Caki2 (cell line): ENCODE results near the gene MGAT5. TPM values are rescaled to one million over a fixed set of nuclear protein-coding genes. Genes with fewer than 3 reads are reported as not detected.
"Not testable (repeated sequence)": the region's sequence is repeated elsewhere in the genome, so short reads cannot be mapped to it uniquely, and the experiment has no call there.

Experiments
- DNase-seq: peaks from one replicate; pipeline ENCODE4 v3.0.0-alpha.2; 2015; ENCODE audit warnings: low read depth
- in situ Hi-C: cut with HindIII; loops from 2 replicates; pipeline ENCODE4 v1.10.0; 2016; ENCODE audit warnings: low sequenced_read_pairs, low pct_unique_long_range_greater_than_20kb, mixed read lengths
- total RNA-seq: library from RNA; depleted of rRNA; stranded (reverse); fragments of >200 nt; shearing (Covaris generic); gene quantifications from 2 replicates; pipeline ENCODE4 v1.2.3, GENCODE V29; 2014; ENCODE audit warnings: low replicate concordance

MGAT5 gene
- total RNA-seq, 1 experiment from 2014 or later = 28.5 TPM

DNA sequence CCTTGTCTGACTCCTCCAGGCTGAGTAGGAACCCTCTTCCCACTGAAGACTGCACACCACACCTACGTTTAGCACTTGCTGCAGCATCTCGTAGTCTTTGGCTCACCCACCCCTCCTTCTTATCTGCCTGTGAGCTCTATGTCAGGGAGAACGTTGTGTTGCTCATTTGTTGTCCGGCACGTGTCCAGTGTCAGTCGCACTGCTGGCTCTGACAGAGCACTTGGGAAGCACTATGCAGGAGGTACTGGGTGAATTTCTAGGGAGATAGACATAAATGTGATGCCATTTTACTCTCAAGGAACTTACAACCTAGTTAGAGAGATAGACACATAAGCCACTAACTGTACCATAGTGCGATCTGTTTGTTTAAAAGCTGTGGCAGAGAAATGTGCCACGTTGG is 223.1 kb downstream of the MGAT5 start:
- in situ Hi-C loops = not testable (repeated sequence)

DNA sequence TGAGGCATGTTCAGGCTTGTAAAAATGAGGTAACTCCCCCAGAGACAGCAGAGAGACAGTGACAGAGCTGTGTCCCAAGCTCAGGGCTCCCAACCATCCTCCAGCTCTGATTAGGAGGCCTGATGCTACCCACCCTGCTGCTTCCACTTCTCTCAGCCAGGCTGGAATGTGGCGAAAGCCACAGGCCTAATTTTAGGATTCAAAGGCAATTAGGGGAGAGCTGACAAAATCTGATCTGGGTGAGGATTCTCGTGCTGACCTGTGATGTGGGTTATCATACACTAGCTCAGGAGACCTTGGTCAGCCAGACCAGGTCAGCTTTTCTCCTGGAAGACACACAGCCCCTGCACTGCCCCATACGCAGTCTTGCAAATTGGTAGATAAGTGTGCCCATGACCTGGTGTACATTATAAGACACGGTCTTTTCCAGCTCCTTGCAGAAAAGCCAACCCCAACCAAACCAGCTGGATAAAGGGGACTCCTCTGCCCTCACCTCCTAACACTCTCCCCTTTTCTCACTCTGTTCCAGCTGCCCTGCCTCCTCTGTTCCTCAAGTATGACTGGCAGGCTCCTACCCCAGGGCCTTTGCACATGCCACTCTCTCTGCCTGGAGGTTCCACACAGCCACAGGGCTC is 225.9 kb downstream of the MGAT5 start:
- in situ Hi-C loops = no loop called here

More for the DNA sequence above, 223.1 kb downstream of the MGAT5 start:
- DNase-seq = not testable (repeated sequence)

DNA sequence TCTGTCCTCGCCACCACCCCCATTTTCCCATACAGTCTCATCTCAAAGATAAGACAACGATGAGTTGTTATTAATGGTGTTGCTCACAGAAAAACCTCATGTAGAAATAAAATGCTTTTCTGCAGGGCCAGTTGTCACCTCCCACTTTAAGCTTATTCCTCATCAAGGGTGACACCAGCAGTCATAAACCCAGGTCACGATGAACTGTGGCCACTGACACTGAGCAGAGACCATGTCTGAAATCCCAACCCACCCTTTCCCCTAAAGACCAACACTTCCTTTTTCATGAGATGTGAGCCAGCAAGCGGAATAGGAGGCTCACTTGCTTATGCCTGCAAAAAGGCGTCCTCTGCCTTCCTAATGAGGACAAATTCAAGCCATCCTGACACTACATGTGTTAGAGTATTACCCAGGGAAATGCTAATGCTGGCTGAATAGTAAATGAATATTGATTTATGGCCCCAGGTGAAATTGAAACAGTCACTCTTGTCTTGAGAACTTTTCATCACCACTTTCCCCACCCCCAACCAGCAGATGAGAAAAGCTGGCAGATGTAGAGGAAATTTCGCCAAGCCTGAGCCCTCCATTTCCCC is 228.4 kb downstream of the MGAT5 start:
- DNase-seq = no peak
- in situ Hi-C loops = no loop called here

More for the DNA sequence above, 225.9 kb downstream of the MGAT5 start:
- no peak for DNase-seq

DNA sequence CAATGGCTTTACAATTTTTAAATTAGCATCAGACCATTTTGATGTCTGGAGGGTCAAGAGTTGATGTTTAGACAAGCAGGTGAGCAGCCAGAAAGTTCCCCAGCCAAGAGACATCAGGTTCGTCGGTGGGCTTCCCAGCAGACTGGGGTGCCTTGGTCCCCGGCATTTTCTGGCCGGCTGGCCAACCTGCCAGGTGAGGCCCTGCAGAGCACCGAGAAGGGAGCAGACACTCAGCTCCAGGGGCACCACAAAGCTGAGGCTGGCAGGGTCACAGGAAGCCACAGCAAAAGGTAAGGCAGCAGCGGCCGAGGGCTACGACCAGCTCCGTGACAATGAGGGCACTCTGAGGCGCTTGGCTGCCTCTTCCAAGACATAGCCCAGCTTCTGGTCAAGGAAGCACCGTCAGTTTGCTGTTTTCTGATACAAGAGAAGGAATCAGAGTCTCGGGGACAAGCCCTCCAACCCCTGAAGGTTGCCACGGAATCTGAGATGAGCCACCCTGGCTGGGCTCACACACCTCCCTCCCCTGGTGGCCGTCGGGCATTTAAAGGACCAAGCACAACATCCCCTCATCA is 229.0 kb downstream of the MGAT5 start:
- no peak for DNase-seq
- in situ Hi-C loops = no loop called here

DNA sequence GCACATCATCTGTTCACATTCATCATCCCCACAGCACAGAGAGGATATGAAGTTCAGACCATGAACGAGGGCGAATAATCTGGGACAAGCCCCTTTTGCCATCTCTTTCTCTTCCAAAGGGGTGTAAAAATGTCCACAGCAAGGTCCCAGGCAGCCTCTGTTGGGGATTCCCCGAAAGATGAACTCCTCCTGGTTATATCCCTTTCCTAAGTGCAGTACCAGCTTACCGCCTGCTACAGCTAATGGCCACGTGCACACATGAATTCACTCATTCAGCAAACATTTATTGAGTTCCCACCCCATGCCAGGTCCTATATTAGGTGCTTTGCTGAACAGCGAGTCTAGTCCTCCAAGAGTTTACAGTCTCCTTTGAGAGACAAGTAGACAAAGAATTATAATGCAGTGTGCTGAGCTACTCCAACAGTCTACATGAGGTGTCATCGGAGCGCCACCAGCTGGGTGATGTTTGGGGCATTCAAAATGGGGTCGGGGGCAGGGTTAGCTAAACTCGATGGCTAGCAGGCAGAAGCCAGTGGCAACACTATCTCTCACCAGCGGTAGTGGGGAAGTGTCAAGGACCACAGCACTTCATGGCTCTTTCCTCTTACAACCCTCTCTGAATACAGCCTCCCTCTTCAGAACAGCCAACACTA is 236.0 kb downstream of the MGAT5 start:
- in situ Hi-C loops = no loop called here
- DNase-seq = no peak

DNA sequence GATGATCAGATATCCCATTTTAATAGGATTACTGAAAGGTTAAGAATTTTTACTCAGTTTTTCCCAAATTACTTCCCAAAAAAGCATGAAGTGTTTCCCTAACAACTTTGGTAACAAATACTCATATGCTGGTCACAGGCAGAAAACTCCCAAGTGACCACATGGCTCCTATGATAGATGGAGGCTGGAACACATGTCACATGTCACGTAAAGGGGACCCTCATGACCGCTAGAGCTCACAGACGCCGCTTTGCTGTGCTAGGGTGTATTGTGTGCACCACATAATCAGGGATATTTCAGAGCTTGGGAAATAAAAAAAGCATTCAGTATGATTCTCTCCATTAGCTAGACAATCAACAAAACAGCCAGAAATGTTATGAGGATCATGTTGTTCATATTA is 236.7 kb downstream of the MGAT5 start:
- in situ Hi-C loops = no loop called here
- DNase-seq = no peak

DNA sequence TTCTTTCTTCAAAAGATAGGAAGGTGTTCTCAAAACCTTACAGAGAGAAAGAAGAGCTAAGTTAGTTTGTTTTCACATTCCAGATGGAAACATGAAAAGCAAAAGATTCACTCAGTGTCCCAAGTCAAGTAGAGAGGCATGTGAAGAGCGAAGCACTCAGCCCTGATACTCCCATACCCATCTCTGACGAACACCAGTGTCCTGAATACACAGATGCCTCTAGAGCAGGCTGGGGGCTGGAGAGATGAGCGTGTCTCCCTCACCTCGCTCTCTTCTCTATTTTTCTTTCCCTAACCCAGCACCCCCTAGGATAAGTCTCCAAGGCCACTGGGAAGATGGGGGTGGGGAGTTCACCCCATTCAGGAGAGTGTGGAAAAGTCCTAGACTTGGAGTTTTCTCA is 237.2 kb downstream of the MGAT5 start:
- no peak for DNase-seq
- in situ Hi-C loops = no loop called here

DNA sequence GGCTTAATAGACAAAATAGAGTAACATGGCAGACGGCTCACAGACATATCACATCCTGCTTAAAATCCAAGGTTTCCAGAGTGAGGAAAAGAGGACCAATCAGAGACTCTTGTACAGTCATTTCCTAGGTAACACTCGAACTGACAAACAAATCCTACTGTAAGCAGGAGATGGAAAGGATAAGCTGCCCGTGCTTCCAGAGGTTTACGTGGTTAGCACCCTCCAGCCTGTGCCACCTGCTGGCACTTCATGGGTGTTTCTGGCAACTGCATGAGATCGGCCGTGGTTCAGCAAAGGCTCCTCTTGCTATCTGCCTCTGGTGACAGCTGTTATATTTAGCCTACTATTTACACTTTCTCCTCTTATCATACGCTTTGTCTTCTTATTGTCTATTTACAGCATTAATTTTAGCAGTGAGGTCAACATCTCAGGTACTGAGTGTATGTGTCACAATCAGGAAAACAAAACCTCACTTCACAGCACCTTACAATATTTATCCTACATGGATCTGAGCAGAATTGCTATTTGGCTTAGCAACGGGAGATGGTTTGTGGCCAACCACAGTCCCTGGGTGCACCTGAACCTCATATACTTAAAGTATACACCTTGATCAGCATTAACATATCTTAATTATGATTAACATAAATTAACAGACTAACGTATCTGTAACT is 238.0 kb downstream of the MGAT5 start:
- in situ Hi-C loops = no loop called here
- no peak for DNase-seq

DNA sequence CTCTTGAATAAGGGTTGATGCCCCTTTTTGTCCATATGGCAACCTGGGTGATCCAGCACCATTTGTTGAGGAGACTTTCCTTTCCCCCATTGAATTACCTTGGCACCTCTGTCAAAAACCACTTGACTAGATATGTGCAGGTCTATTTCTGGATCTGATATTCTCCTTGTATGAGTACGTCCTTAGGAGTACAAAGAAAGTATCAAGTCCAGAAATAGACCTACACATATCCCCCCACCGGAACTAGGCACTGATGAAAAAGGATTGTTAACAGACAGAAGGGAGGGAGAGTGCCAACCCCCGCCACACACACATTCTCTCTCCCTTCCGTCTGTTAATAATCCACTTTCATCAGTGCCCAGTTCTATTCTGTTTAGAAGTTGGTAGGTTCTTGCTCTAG is 239.9 kb downstream of the MGAT5 start:
- DNase-seq = no peak
- in situ Hi-C loops = no loop called here

DNA sequence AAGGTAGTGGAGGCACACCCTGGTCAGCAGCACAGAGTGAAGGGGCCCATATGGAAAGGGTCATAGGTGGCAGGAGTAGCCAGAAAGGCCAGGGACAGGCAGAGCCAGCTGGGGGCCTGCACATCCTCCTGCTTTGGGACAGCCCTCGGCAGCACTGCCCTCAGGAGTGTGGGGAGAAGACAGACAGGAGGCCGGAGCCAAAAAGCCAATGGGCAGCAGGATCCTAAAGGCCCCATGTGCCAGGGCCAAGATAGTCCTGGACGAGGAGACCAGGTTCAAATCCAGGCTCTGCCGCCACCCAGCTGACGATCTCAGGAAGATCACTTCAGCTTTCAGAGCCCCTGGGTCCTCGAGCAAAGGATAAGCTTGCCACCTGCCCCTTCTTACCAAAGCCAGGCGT is 244.8 kb downstream of the MGAT5 start:
- no peak for DNase-seq
- in situ Hi-C loops = no loop called here

DNA sequence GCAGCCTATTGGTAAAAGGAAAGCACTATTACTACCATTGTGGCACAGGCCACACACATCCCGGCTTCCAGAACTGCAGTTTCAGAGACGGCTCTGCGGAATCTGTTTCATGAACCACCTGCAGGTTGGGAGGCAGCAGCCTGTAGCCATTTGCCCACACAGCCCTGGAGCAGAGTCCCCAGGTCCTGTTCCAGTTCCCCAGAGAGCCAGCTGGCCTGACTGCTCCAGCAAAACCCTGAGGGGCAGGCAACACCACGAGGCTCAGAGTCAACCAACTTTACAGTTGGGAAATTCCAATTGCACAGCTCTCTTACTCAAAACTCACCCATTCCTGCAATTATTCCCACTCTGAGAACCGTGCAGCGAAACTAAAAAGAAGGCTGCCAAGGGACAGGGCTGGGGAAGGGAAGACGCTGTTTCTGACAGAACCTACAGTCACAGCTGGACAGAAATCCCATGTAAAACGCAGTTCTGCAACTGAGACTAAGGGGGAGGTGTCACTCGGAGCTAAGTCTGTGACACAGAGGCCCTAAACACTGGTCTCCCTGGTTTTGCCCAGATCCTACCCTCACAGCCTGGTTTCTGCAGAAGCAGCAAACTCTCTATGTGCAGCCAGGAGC is 245.5 kb downstream of the MGAT5 start:
- in situ Hi-C loops = no loop called here
- DNase-seq = no peak

DNA sequence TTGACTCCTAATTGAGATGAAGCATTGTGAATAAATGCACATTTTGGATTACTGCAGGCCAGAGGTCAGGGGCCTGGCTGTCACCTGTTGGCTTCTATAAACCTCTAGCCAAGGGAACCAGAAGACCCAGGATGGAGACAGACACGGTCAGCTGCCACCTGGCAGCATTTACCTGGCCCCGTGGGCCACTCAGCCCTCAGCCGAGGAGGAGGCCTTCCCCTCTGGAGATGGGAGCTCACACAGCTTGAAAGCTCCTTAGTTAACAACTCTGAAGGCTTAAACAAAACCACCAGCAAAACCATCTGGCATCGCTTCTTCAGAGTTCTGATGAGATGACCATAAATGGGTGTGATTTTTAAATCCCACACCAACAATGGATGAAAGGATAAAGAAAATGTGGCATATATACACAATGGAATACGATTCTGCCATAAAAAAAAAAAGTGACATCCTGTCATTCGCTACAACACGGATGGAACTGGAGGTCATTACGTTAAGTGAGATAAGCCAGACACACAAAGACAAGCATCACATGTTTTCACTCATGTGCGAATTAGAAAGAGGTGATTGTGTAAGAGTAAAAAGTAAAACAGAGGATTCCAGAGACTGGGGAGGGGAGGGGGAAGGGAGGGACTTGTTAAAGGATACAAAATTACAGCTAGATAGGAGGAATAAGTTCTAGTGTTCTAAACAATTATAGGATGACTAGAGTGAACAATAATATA is 246.5 kb downstream of the MGAT5 start:
- in situ Hi-C loops = no loop called here
- DNase-seq = no peak

DNA sequence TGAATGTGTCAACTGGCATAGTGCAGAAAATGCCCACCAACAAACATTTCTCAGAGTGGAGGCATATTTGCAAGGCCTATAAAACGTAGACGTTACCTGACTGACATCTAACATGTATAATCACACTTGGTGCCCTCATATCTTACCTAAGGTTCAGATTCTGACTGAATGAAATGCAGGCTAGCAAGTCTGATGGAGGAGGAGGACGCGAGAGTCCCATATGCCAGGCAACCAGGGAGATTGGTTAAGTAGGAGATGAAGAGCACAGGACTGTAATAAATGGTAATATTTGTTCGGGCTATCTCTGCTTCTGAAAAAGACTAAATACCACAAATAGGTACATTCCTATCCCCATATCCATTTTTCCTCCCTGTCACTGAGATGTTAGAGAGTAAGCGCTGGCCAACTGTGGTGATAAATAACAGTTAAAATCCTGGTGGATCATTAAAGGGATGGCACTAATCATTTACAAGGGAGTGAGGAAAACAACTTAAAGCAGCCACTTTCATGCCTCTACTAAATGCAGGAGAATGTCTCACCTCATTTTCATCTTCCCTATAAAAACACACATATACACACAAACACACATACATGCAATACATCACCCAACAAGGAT is 247.7 kb downstream of the MGAT5 start:
- DNase-seq = no peak
- in situ Hi-C loops = no loop called here

DNA sequence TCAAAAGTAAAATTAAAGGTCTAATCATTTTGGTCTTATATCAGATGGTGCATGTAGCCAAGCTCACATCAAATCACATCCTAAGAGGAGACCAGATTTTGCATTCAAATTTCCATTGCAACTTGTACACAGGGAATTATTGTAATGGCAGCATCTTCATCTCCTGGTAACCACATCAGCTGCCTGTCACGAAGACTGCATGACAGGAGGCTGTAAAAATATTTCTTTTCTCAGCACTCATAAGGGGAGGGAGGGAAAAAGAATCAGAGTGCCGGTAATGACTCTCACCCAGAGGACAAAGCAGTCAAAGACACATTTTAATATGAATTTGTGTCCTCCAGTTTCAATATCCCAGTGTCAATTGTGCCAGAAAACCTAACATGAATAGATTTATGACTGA is 248.2 kb downstream of the MGAT5 start:
- DNase-seq = no peak
- in situ Hi-C loops = no loop called here
